CD14-positive monocyte (primary cell): ENCODE results near the gene TRIM38. TPM values are rescaled to one million over a fixed set of nuclear protein-coding genes. Genes with fewer than 3 reads are reported as not detected.

Source experiments
- DNase-seq, 3 donors: peaks; one replicate each; pipeline ENCODE4 v3.0.0-alpha.2; 2011 to 2022
- H2AFZ ChIP-seq: 2 replicates; pipeline ENCODE4 v1.6.0; 2012; ENCODE audit warnings: mild to moderate bottlenecking, low read depth, low read length, inconsistent platforms; ENCODE audit not compliant: insufficient read depth, poor library complexity, severe bottlenecking
- H3K27ac ChIP-seq, 2 donors: 1 replicate in 1 of 2; 2 replicates in 1 of 2; pipeline ENCODE4 v1.5.1; 2012 to 2013; ENCODE audit warnings: low read length in 2 of 2, control low read depth in 1 of 2, inconsistent platforms in 1 of 2, low read depth in 1 of 2, mild to moderate bottlenecking in 1 of 2
- H3K27me3 ChIP-seq, 2 donors: one replicate each; pipeline versions ENCODE4 v1.6.0 to v1.6.1; 2011 to 2013; ENCODE audit warnings: low read length in 2 of 2; ENCODE audit not compliant: control insufficient read depth in 2 of 2, insufficient read depth in 2 of 2
- H3K36me3 ChIP-seq, 2 donors: replicated peaks in 1 of 2; 1 replicate in 1 of 2; 2 replicates in 1 of 2; pipeline versions ENCODE4 v1.5.1 to v1.6.1; 2012 to 2013; ENCODE audit warnings: low read length in 2 of 2, control low read depth in 1 of 2, inconsistent platforms in 1 of 2, mild to moderate bottlenecking in 1 of 2; ENCODE audit not compliant: insufficient read depth in 2 of 2, control insufficient read depth in 1 of 2
- H3K4me1 ChIP-seq, 2 donors: 1 replicate in 1 of 2; 2 replicates in 1 of 2; pipeline versions ENCODE4 v1.5.1 to v1.6.1; 2012 to 2013; ENCODE audit warnings: low read length in 2 of 2, control low read depth in 1 of 2, inconsistent platforms in 1 of 2, mild to moderate bottlenecking in 1 of 2, moderate library complexity in 1 of 2; ENCODE audit not compliant: insufficient read depth in 2 of 2, control insufficient read depth in 1 of 2
- H3K4me2 ChIP-seq: replicated peaks from 2 replicates; pipeline ENCODE3; 2012; ENCODE audit warnings: low read length, moderate library complexity, mild to moderate bottlenecking; ENCODE audit not compliant: poor library complexity, severe bottlenecking; ENCODE audit errors: extremely low read depth
- H3K4me3 ChIP-seq, 3 experiments: fragments of 200-600 bp in 1 of 3; sonication (generic) in 1 of 3; replicated peaks in 1 of 3; 1 replicate in 2 of 3; 2 replicates in 1 of 3; pipeline ENCODE4 v1.5.1; 2011 to 2013; ENCODE audit warnings: low read length in 3 of 3, mild to moderate bottlenecking in 3 of 3, control low read depth in 2 of 3, low read depth in 2 of 3, inconsistent platforms in 1 of 3, moderate library complexity in 1 of 3
- H3K79me2 ChIP-seq: 2 replicates; pipeline ENCODE4 v1.6.0; 2012; ENCODE audit warnings: mild to moderate bottlenecking, control low read depth, inconsistent platforms, low read length, moderate library complexity; ENCODE audit not compliant: insufficient read depth
- H3K9ac ChIP-seq: 2 replicates; pipeline ENCODE4 v1.6.0; 2017; ENCODE audit warnings: low read length, mild to moderate bottlenecking; ENCODE audit not compliant: insufficient read depth, poor library complexity, severe bottlenecking
- H3K9me3 ChIP-seq, 2 donors: replicated peaks in 1 of 2; 1 replicate in 1 of 2; 2 replicates in 1 of 2; pipeline versions ENCODE4 v1.5.1 to v1.6.1; 2012 to 2013; ENCODE audit warnings: low read length in 2 of 2, control low read depth in 1 of 2; ENCODE audit not compliant: control insufficient read depth in 1 of 2, insufficient read depth in 1 of 2
- H4K20me1 ChIP-seq: 2 replicates; pipeline ENCODE4 v1.6.0; 2012; ENCODE audit warnings: mild to moderate bottlenecking, low read length, control low read depth, moderate library complexity; ENCODE audit not compliant: insufficient read depth
- H3K27ac Mint-ChIP-seq, 7 donors: one replicate each; pipeline ENCODE4 v1.8.0; 2020; ENCODE audit warnings: mild to moderate bottlenecking in 7 of 7, mixed read lengths in 7 of 7, moderate library complexity in 6 of 7, inconsistent platforms in 2 of 7
- H3K27me3 Mint-ChIP-seq, 3 donors: one replicate each; pipeline ENCODE4 v1.8.0; 2021 to 2022; ENCODE audit warnings: low read depth in 3 of 3, mild to moderate bottlenecking in 3 of 3, mixed read lengths in 3 of 3, moderate library complexity in 3 of 3, inconsistent platforms in 1 of 3
- H3K36me3 Mint-ChIP-seq, 2 donors: one replicate each; pipeline ENCODE4 v1.8.0; 2020; ENCODE audit warnings: mixed read lengths in 2 of 2, inconsistent platforms in 1 of 2, mild to moderate bottlenecking in 1 of 2
- H3K4me1 Mint-ChIP-seq: one replicate; pipeline ENCODE4 v1.8.0; 2020; ENCODE audit warnings: mild to moderate bottlenecking, mixed read lengths
- H3K4me3 Mint-ChIP-seq, 2 donors: one replicate each; pipeline ENCODE4 v1.8.0; 2020; ENCODE audit warnings: mild to moderate bottlenecking in 2 of 2, mixed read lengths in 2 of 2, moderate library complexity in 1 of 2
- H3K9me3 Mint-ChIP-seq, 7 donors: one replicate each; pipeline ENCODE4 v1.8.0; 2020 to 2022; ENCODE audit warnings: mixed read lengths in 7 of 7, mild to moderate bottlenecking in 6 of 7, moderate library complexity in 6 of 7, inconsistent platforms in 2 of 7
- CTCF ChIP-seq: fragments of 200-600 bp; IDR thresholded peaks from one replicate; pipeline ENCODE4 v1.8.0; 2022; ENCODE audit warnings: antibody characterized with exemption, mild to moderate bottlenecking
- WGBS: methylation state at CpG from one replicate; pipeline ENCODE4 v1.1.5; 2013; ENCODE audit warnings: missing lambda C conversion rate; ENCODE audit not compliant: insufficient coverage; 5-methylcytosine and 5-hydroxymethylcytosine counted together
- intact Hi-C, 2 donors: fragments of 100-400 bp; cut with micrococcal nuclease; formaldehyde crosslinking; loops; one replicate each; pipeline versions ENCODE4 v1.15.0 to v1.15.1; 2023
- polyA plus RNA-seq, 3 donors: library from polyadenylated mRNA; depleted of rRNA in 1 of 3; unstranded in 2 of 3; stranded (reverse) in 1 of 3; fragments of 300-500 nt in 2 of 3; fragments of >200 nt in 1 of 3; fragmentation: Illumina TruSeq in 2 of 3; gene quantifications; 1 replicate in 2 of 3; 2 replicates in 1 of 3; pipeline ENCODE4 v1.2.3, GENCODE V29; 2012 to 2021

TRIM38 gene
- polyA plus RNA-seq, 3 donors, result 4.1 to 23.2 (median 8.0) TPM

- no peaks in the 10 kb centered on the region for H4K20me1 ChIP-seq
- no peaks in the 10 kb centered on the region for H3K9me3 ChIP-seq
- no peaks in the 10 kb centered on the region for H3K36me3 ChIP-seq
- 0% methylated on average over 1 of the region's 3 CpGs for WGBS
- TF ChIP-seq CTCF, result no peak
- H3K4me3 ChIP-seq, result no peak overlapping the region
- H3K27ac ChIP-seq, result no peak overlapping the region
- H3K4me1 Mint-ChIP-seq, result peaks cover 11% of the 10 kb centered on the region
- peaks cover 0 to 2% (median 0%) of the 10 kb centered on the region in 7 donors for H3K9me3 Mint-ChIP-seq
- H3K4me1 ChIP-seq, result no peaks in the 10 kb centered on the region
- no peak for DNase-seq
- H3K36me3 Mint-ChIP-seq, result peaks cover 10% of the 10 kb centered on the region in 2 donors
- peaks cover 0 to 2% (median 0%) of the 10 kb centered on the region in 3 donors for H3K27me3 Mint-ChIP-seq
- no peaks in the 10 kb centered on the region for H3K27me3 ChIP-seq
- H2AFZ ChIP-seq, result no peak overlapping the region
- H3K4me2 ChIP-seq, result no peak overlapping the region
- no peak overlapping the region for H3K4me3 Mint-ChIP-seq
- intact Hi-C loops, result no loop called here
- H3K79me2 ChIP-seq, result no peaks in the 10 kb centered on the region
- no peak overlapping the region for H3K27ac Mint-ChIP-seq
- no peak overlapping the region for H3K9ac ChIP-seq
Observed at GRCh38 chr6:26008470-26008869, 45.9 kb downstream of the TRIM38 start.

DNA sequence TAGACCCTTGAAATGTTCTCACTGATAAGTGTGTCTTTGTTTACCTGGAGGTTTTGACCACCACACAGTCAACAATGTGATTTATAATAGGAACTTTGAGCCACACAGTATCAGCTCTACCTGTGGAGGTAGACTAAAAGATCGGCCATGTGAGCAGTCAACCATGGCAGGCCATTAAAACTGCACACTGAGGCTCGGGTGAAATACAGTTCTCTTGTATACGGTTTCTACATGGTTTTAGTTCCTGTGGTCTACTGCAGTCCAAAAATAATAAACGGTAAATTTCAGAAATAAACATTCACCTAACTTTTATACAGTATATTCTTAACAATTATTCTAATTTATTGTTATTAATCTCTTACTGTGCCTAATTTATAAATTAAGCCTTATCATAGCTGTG, 47.2 kb downstream of the TRIM38 start:
- Histone ChIP-seq H3K36me3 (no peaks in the 10 kb centered on the region), H3K79me2 (no peaks in the 10 kb centered on the region), H2AFZ (no peak overlapping the region), H4K20me1 (no peaks in the 10 kb centered on the region), H3K27ac (no peak overlapping the region), H3K4me1 (no peaks in the 10 kb centered on the region), H3K9ac (no peak overlapping the region), H3K27me3 (no peaks in the 10 kb centered on the region), H3K4me3 (no peak overlapping the region), H3K9me3 (no peaks in the 10 kb centered on the region), H3K4me2 (no peak overlapping the region)
- Mint-ChIP-seq H3K27ac (no peak overlapping the region), H3K9me3 (peaks cover 0 to 2% (median 0%) of the 10 kb centered on the region in 7 donors), H3K36me3 (peaks cover under 1 to 3% of the 10 kb centered on the region in 2 donors), H3K4me1 (peaks cover 11% of the 10 kb centered on the region), H3K27me3 (peaks cover 0 to 2% (median 0%) of the 10 kb centered on the region in 3 donors), H3K4me3 (no peak overlapping the region)
- whole genome bisulfite sequencing, result 82% methylated on average over 2 of the region's 4 CpGs
- intact Hi-C loops, result no loop called here
- DNase-seq, result no peak
- no peak for TF ChIP-seq CTCF
